ENCODE measurements around the gene ACSM6.
"Not testable (repeated sequence)": the region's sequence is repeated elsewhere in the genome, so short reads cannot be mapped to it uniquely, and the experiment has no call there.

DNA sequence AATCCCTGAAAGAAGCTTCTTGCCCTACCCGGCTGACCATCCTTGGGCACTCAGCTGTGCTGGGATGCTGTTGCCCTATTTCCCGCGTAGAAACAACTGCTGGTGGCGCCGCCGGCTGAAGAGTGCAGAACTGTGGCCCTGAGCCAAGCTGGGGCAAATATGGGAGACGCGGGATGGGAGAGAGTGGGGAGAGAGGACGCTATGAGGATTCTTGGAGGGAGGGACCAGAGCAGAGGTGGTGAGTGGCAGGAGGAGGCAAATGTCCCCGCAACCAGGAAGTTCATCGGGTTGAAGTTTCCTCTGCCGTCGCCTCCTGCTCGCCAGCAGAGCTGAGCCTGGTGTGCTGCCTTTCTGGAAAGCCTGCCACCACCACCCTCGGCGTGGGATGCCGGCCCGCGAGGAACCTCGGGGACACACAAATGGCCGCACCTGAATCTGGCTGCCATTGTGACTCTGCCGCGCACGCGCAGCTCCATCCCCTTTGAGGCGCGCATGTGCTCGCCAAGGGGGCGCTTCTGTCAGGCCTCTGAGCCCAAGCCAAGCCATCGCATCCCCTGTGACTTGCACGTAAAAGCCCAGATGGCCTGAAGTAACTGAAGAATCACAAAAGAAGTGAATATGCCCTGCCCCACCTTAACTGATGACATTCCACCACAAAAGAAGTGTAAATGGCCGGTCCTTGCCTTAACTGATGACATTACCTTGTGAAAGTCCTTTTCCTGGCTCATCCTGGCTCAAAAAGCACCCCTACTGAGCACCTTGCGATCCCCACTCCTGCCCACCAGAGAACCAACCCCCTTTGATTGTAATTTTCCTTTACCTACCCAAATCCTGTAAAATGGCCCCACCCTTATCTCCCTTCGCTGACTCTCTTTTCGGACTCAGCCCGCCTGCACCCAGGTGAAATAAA, 36.9 kb downstream of the ACSM6 start:
- not testable (repeated sequence) for TF ChIP-seq CTCF (conservative IDR thresholded peaks at IDR 0.05; ENCODE audit: low read length); EZH2phosphoT487 (IDR thresholded peaks at IDR 0.05; ENCODE audit: borderline replicate concordance, low read depth, low read length)

All from OCI-LY7 (cell line).